ENCODE results near the gene DSTN. TPM values are rescaled to one million over a fixed set of nuclear protein-coding genes. Genes with fewer than 3 reads are reported as not detected.

The DSTN gene
- total RNA-seq = 256 and 268 TPM in 2 replicates

GRCh38 chr20:17569616-17570346 is at the start of gene DSTN:
TSS of gene DSTN (plus strand) at chr20:17570075. CDS start at chr20:17570209, 134 bp downstream.

GRCh38 chr20:17530716-17531664 is 38.9 kb upstream of the DSTN start, which contains the start of gene BFSP1:
TSS of gene BFSP1 (minus strand) at chr20:17531379. CDS start at chr20:17531329, 50 bp downstream.

Other genes starting within 250 kb of the DSTN start
- gene BFSP1, start 38.7 kb upstream of the DSTN start, total RNA-seq = 3.3 and 8.7 TPM in 2 replicates
- 96.1 and 97.3 TPM in 2 replicates for gene RRBP1, start 112.2 kb downstream of the DSTN start, total RNA-seq
- gene BANF2, start 129.9 kb downstream of the DSTN start, total RNA-seq = not detected in 2 replicates

Data from mammary microvascular endothelial cell (primary cell).